IMR-90 (cell line): Measurements from ENCODE around the gene MALSU1.

Experiments used
- BHLHE40 ChIP-seq: fragments of 150-350 bp; IDR thresholded peaks from 2 replicates; pipeline ENCODE4 v1.6.1; 2016; ENCODE audit warnings: mild to moderate bottlenecking, low read depth, low read length
- CEBPB ChIP-seq: IDR thresholded peaks from 2 replicates; pipeline ENCODE4 v1.6.1; 2012; ENCODE audit warnings: low read depth, low read length, improper control_type of control experiment
- ELK1 ChIP-seq: fragments of 150-350 bp; IDR thresholded peaks from 2 replicates; pipeline ENCODE4 v1.6.1; 2016; ENCODE audit warnings: low read depth, mild to moderate bottlenecking, low read length, moderate library complexity, borderline replicate concordance
- MAZ ChIP-seq: IDR thresholded peaks from 2 replicates; pipeline ENCODE4 v1.6.1; 2012; ENCODE audit warnings: low read depth, mild to moderate bottlenecking, low read length, improper control_type of control experiment, moderate library complexity, borderline replicate concordance
- POLR2A ChIP-seq: IDR thresholded peaks from 2 replicates; pipeline ENCODE4 v1.6.1; 2012; ENCODE audit warnings: mild to moderate bottlenecking, low read depth, low read length
- RAD21 ChIP-seq: IDR thresholded peaks from 2 replicates; pipeline ENCODE4 v1.6.1; 2012; ENCODE audit warnings: low read length, improper control_type of control experiment
- RCOR1 ChIP-seq: IDR thresholded peaks from 2 replicates; pipeline ENCODE4 v1.6.1; 2012; ENCODE audit warnings: mild to moderate bottlenecking, low read length, improper control_type of control experiment; ENCODE audit not compliant: insufficient replicate concordance
- RFX5 ChIP-seq: IDR thresholded peaks from 2 replicates; pipeline ENCODE4 v1.8.0; 2012; ENCODE audit warnings: low read depth, mild to moderate bottlenecking, low read length, moderate library complexity
- TF ChIP-seq, protein P1 (sequence below): conservative IDR thresholded peaks from 2 replicates; pipeline ENCODE4 v1.5.1; 2012; ENCODE audit warnings: mild to moderate bottlenecking, low read depth, low read length, improper control_type of control experiment

GRCh38 chr7:23268746-23269145 lies 30.4 kb upstream of the MALSU1 start:
- TF ChIP-seq, protein P1, sequence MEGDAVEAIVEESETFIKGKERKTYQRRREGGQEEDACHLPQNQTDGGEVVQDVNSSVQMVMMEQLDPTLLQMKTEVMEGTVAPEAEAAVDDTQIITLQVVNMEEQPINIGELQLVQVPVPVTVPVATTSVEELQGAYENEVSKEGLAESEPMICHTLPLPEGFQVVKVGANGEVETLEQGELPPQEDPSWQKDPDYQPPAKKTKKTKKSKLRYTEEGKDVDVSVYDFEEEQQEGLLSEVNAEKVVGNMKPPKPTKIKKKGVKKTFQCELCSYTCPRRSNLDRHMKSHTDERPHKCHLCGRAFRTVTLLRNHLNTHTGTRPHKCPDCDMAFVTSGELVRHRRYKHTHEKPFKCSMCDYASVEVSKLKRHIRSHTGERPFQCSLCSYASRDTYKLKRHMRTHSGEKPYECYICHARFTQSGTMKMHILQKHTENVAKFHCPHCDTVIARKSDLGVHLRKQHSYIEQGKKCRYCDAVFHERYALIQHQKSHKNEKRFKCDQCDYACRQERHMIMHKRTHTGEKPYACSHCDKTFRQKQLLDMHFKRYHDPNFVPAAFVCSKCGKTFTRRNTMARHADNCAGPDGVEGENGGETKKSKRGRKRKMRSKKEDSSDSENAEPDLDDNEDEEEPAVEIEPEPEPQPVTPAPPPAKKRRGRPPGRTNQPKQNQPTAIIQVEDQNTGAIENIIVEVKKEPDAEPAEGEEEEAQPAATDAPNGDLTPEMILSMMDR = no peak
- TF ChIP-seq ELK1 = no peak
- TF ChIP-seq POLR2A = no peak
- no peak for TF ChIP-seq RAD21
- TF ChIP-seq CEBPB = no peak
- TF ChIP-seq MAZ = no peak
- no peak for TF ChIP-seq RFX5
- TF ChIP-seq RCOR1 = no peak
- TF ChIP-seq BHLHE40 = no peak
